Liver (tissue), 3 donors: ENCODE measurements around the gene SHBG.

Experiments used
- GABPA ChIP-seq, 2 donors: IDR thresholded peaks in 1 of 2; conservative IDR thresholded peaks in 1 of 2; 2 replicates each; pipeline ENCODE4 v1.6.1; 2016; ENCODE audit warnings: antibody characterized with exemption in 2 of 2, mild to moderate bottlenecking in 1 of 2, moderate library complexity in 1 of 2
- HNF4A ChIP-seq, 2 donors: conservative IDR thresholded peaks; 2 replicates each; pipeline ENCODE4 v1.6.1; 2016; ENCODE audit warnings: antibody characterized with exemption in 2 of 2, mild to moderate bottlenecking in 2 of 2
- HNF4G ChIP-seq: IDR thresholded peaks from 2 replicates; pipeline ENCODE4 v1.6.1; 2016; ENCODE audit warnings: antibody characterized with exemption
- SP1 ChIP-seq: IDR thresholded peaks from 2 replicates; pipeline ENCODE4 v1.6.1; 2018; ENCODE audit warnings: antibody characterized with exemption, mild to moderate bottlenecking
- TF ChIP-seq, protein P1 (sequence below): fragments of 150-350 bp; IDR thresholded peaks from 2 replicates; pipeline ENCODE4 v1.5.1; 2017; ENCODE audit warnings: improper control_type of control experiment, low read depth, low read length; ENCODE audit not compliant: missing input control
- TF ChIP-seq, protein P2 (sequence below): IDR thresholded peaks from 2 replicates; pipeline ENCODE4 v1.6.1; 2016; ENCODE audit warnings: antibody characterized with exemption, mild to moderate bottlenecking
- TF ChIP-seq, protein P3 (sequence below): IDR thresholded peaks from 2 replicates; pipeline ENCODE4 v1.6.1; 2016; ENCODE audit warnings: antibody characterized with exemption
- TF ChIP-seq, protein P4 (sequence below): IDR thresholded peaks from 2 replicates; pipeline ENCODE4 v1.6.1; 2016; ENCODE audit warnings: antibody characterized with exemption
- donor health status: healthy.
- donor health status: healthy.

DNA sequence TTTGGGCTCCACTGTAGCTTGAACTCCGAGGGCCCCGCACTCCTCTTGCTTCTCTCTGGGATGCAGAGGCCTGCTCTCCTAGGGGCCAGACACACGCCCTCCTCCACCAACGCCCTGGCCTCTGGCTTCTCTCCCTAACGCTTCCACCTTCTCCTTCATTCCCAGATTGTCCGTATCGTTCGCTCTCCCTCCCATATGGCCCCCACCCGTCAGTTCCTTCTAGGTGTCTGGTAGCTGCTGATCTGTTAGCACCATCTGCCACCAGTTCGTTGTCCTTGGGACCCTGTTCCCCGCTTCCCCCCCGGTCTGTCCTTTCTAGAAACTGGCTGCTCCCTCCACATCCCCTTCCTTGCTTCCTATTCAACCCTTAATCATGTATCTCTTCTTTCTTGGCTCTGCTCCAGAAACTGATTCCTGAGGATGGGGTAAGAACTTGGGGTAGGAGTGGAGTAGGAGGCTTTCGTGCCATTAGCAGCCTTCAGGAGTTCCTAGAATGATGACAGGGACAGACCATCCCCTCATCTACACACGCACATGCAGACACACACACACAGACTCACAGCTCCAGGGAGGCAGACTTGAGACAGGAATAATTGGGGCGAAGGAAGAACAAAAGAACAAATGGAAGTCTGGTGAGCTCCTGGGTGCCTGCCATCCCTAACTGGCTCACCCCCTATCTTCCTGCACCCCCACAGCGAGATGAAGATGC lies 25.1 kb downstream of the SHBG start:
- TF ChIP-seq, protein P1, sequence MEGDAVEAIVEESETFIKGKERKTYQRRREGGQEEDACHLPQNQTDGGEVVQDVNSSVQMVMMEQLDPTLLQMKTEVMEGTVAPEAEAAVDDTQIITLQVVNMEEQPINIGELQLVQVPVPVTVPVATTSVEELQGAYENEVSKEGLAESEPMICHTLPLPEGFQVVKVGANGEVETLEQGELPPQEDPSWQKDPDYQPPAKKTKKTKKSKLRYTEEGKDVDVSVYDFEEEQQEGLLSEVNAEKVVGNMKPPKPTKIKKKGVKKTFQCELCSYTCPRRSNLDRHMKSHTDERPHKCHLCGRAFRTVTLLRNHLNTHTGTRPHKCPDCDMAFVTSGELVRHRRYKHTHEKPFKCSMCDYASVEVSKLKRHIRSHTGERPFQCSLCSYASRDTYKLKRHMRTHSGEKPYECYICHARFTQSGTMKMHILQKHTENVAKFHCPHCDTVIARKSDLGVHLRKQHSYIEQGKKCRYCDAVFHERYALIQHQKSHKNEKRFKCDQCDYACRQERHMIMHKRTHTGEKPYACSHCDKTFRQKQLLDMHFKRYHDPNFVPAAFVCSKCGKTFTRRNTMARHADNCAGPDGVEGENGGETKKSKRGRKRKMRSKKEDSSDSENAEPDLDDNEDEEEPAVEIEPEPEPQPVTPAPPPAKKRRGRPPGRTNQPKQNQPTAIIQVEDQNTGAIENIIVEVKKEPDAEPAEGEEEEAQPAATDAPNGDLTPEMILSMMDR: no peak
- TF ChIP-seq, protein P2, sequence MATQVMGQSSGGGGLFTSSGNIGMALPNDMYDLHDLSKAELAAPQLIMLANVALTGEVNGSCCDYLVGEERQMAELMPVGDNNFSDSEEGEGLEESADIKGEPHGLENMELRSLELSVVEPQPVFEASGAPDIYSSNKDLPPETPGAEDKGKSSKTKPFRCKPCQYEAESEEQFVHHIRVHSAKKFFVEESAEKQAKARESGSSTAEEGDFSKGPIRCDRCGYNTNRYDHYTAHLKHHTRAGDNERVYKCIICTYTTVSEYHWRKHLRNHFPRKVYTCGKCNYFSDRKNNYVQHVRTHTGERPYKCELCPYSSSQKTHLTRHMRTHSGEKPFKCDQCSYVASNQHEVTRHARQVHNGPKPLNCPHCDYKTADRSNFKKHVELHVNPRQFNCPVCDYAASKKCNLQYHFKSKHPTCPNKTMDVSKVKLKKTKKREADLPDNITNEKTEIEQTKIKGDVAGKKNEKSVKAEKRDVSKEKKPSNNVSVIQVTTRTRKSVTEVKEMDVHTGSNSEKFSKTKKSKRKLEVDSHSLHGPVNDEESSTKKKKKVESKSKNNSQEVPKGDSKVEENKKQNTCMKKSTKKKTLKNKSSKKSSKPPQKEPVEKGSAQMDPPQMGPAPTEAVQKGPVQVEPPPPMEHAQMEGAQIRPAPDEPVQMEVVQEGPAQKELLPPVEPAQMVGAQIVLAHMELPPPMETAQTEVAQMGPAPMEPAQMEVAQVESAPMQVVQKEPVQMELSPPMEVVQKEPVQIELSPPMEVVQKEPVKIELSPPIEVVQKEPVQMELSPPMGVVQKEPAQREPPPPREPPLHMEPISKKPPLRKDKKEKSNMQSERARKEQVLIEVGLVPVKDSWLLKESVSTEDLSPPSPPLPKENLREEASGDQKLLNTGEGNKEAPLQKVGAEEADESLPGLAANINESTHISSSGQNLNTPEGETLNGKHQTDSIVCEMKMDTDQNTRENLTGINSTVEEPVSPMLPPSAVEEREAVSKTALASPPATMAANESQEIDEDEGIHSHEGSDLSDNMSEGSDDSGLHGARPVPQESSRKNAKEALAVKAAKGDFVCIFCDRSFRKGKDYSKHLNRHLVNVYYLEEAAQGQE: no peak
- TF ChIP-seq HNF4G (no peak), HNF4A (conservative IDR thresholded peaks at IDR 0.05) (no peak), SP1 (no peak), GABPA (IDR thresholded peaks at IDR 0.05 in 1 of 2, conservative IDR thresholded peaks at IDR 0.05 in 1 of 2) (no peak)
- TF ChIP-seq, protein P3, sequence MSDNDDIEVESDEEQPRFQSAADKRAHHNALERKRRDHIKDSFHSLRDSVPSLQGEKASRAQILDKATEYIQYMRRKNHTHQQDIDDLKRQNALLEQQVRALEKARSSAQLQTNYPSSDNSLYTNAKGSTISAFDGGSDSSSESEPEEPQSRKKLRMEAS: no peak
- TF ChIP-seq, protein P4, sequence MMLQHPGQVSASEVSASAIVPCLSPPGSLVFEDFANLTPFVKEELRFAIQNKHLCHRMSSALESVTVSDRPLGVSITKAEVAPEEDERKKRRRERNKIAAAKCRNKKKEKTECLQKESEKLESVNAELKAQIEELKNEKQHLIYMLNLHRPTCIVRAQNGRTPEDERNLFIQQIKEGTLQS: no peak
